Kidney epithelial cell (primary cell): ENCODE measurements around the gene BAIAP3. TPM values are rescaled to one million over a fixed set of nuclear protein-coding genes. Genes with fewer than 3 reads are reported as not detected.

Source experiments
- DNase-seq: peaks from one replicate; pipeline ENCODE4 v3.0.0-alpha.2; 2010; ENCODE audit warnings: low read depth
- H3K27me3 ChIP-seq: 2 replicates; pipeline ENCODE4 v1.6.0; 2011; ENCODE audit warnings: low read length; ENCODE audit not compliant: control insufficient read depth, insufficient read depth
- H3K36me3 ChIP-seq: 2 replicates; pipeline ENCODE4 v1.5.1; 2011; ENCODE audit warnings: low read length; ENCODE audit not compliant: control insufficient read depth, insufficient read depth
- H3K4me3 ChIP-seq: 2 replicates; pipeline ENCODE4 v1.5.1; 2011; ENCODE audit warnings: low read depth, mild to moderate bottlenecking, control low read depth, low read length
- total RNA-seq: library from RNA; depleted of rRNA; stranded (reverse); fragments of >200 nt; gene quantifications from 2 replicates; pipeline ENCODE4 v1.2.3, GENCODE V29; 2015
- TF ChIP-seq, protein P1 (sequence below): IDR thresholded peaks from 2 replicates; pipeline ENCODE4 v1.5.1; 2011; ENCODE audit warnings: mild to moderate bottlenecking, moderate library complexity, low read length, control low read depth, inconsistent platforms; ENCODE audit not compliant: insufficient read depth, poor library complexity, severe bottlenecking

BAIAP3 gene
- total RNA-seq, 1 donor from 2014 or later = 5.8 TPM

DNA sequence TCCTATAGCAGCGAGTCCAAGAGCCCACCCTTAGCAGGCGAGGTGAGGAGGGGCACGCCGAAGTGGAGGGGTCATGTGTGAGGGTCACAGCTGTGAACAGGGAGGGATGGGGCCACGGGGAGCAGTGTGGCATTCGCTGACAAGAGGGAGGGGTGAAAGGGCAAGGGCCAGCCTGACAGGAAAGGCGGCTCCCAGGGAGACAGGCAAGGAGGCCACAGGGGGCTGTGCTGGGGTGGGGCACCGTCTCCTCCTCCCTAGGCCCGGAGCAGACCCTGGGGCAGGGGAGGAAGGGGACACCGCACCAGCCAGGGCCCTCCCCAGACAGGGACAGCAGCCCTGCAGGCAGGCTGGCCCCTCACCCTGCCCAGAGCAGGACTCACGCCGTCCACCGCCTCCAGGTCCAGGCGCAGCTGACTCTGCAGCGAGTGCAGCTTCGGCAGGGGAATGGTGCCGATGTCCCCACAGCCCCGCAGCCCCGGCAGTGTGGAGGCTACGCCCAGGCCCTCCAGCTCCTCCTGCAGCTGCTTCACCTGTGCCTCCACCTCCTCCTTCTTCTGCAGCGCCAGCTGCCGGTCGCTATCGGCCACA, 33.4 kb downstream of the BAIAP3 start:
- no peak for DNase-seq
- Histone ChIP-seq H3K27me3 (no peaks in the 10 kb centered on the region), H3K4me3 (no peak overlapping the region), H3K36me3 (peaks cover 4% of the 10 kb centered on the region)
- TF ChIP-seq, protein P1, sequence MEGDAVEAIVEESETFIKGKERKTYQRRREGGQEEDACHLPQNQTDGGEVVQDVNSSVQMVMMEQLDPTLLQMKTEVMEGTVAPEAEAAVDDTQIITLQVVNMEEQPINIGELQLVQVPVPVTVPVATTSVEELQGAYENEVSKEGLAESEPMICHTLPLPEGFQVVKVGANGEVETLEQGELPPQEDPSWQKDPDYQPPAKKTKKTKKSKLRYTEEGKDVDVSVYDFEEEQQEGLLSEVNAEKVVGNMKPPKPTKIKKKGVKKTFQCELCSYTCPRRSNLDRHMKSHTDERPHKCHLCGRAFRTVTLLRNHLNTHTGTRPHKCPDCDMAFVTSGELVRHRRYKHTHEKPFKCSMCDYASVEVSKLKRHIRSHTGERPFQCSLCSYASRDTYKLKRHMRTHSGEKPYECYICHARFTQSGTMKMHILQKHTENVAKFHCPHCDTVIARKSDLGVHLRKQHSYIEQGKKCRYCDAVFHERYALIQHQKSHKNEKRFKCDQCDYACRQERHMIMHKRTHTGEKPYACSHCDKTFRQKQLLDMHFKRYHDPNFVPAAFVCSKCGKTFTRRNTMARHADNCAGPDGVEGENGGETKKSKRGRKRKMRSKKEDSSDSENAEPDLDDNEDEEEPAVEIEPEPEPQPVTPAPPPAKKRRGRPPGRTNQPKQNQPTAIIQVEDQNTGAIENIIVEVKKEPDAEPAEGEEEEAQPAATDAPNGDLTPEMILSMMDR = no peak

DNA sequence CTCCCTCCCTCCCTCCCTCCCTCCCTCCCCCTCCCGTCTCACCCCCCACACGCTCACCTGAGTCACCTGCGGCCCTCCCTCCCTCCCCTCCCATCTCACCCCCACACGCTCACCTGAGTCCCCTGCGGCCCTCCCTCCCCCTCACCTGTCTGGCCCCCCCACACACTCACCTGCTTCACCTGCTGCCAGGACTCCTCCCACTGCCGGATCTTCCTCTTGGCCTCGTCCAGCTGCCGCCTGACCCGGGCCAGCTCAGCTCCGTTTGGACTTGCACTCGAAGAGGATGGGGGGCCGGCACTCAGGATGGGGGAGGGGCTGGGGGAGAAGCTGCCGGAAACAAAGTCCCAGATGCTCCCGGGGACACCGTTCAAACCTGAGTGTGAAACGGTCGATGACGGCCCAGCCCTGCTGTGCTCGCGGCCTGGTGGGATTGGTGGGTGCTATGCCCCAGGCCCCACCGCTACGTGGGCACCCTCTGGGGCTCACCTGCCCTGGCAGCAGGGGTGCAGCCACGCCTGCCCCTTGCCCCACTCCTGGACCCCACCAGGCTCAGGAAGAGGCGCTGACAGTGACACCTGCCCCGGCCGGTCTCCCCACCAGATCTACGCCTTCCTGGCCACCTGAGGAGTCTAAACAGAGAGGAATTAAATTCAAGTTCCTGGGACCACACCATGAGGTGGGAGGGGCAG, 34.2 kb downstream of the BAIAP3 start:
- H3K4me3 ChIP-seq = no peak overlapping the region
- peaks cover 3% of the 10 kb centered on the region for H3K36me3 ChIP-seq
- H3K27me3 ChIP-seq = no peaks in the 10 kb centered on the region
- DNase-seq = no peak
- TF ChIP-seq, protein P1 = no peak

DNA sequence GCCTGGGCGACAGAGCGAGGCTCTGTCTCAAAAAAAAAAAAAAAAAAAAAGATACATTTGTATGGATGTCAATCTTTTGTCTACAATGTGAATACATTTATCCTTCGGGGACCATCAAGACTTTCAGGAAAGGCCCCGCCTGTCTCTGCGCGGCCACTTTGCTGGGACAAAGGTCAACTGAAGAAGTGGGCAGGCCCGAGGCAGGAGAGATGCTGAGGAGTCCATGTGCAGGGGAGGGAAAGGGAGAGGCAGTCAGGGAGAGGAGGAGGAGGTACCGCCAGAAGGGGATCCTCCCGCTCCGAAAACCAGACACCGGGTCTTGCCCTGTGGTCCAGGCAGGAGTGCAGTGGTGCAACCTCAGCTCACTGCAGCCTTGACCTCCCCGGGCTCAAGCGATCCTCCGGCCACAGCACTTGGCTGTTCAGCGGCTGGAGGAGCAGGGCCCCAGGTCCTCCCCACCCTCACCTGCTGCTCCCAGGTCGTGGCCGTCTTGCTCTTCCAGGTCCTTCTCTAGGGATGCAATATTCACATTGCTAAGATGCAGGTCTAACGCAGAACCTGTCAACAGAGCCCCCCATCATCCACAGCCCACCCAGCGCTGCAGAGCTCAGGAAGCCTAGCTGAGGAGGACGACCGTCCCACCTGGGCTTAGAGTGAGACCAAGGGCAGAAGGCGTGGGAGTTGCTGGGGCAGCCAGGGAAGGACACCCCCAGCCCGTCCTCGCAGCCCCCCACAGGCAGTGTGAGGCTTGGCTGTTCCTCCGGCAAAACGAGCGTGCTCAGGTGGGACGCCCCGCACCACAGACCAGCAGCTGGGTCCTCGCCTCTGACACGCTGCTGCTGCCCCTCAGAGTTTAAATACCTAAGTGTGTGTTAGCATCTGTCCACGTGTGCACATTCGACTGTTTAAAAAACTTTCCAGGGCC, 37.9 kb downstream of the BAIAP3 start:
- no peak for DNase-seq
- Histone ChIP-seq H3K27me3 (no peaks in the 10 kb centered on the region), H3K4me3 (no peak overlapping the region), H3K36me3 (no peaks in the 10 kb centered on the region)
- TF ChIP-seq, protein P1 = no peak

DNA sequence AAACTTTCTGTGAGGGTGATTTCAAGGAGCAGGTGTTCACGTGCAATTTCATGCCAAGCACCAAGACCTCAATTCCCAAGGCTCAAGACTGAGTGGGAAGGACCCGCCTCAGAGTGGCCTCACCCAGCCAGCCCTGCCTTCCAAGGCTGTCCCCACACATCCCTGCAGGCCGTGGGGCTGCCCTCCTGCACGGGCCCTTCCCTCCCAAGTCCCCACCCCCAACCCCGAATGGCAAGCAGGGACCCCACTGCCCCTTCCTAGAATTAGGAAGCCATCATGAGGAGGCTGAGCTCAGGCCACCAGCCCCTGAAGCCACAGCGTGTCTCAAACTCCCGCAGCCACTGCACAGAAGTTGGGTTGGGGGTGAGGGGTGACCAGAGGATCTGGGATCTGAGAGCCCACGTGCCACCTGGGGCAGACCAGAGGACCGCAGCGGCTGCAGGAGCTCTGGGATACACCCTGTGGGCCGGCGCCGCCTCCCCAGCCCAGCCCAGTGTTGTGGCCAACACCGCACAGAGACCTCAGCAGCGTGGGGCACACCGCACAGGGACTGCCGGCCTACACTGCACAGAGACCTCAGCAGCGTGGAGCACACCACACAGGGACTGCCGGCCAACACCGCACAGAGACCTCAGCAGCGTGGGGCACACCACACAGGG, 39.0 kb downstream of the BAIAP3 start:
- H3K27me3 ChIP-seq = no peaks in the 10 kb centered on the region
- DNase-seq = no peak
- no peak overlapping the region for H3K4me3 ChIP-seq
- H3K36me3 ChIP-seq = no peaks in the 10 kb centered on the region
- TF ChIP-seq, protein P1 = no peak

DNA sequence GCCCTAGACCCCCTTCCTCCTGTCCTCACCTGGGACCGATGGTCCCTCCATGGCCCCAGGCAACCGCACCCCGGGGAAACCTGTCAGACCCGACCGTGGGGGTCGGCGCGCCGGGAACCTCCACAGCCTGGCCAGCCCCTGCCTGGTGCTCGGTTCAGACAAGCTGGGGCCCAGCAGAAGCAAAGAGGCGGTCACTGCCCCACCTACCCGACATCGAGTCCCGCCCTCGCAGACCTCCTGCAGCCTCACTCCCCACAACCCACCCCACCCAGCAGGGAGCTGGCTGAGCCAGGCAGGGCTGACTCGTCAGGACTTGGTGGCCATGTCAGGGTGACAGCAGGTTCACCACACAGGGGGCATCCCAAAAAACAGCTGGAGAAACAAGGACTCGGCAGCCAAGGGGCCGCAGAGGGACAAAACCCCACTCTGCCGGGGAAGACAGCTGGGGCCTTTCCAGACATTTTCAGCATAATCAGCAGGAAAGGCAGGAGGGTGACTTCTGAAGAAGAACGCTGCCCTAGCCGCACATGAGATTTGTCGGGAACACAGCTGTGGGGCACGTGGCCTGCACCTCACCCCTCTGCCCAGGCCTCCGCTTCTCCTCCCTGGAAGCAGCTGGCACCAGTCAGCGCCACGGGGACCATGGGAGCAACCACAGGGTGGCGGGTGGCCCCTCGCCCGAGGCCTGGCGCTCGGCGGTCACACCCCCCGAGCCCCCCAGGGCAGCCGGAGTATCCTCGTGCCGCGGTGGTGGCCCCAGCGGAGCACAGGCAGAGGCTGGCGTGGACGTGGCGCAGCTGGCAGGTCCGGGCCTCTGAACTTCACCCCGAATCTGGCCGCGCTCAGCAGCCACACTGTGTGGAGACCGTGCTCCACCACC, 41.2 kb downstream of the BAIAP3 start:
- TF ChIP-seq, protein P1 = no peak
- no peaks in the 10 kb centered on the region for H3K36me3 ChIP-seq
- H3K27me3 ChIP-seq = no peaks in the 10 kb centered on the region
- no peak for DNase-seq
- H3K4me3 ChIP-seq = no peak overlapping the region
